SK-N-SH treated with all-trans-retinoic acid at 6 μM for 48 hours (cell line): ENCODE data around the gene RFNG.

ENCODE experiments used
- ATAC-seq: fragments of 200-7000 bp; cut with Tn5 transposase; 3 replicates; pipeline ENCODE4 v1.9.1; 2020; ENCODE audit warnings: mild to moderate bottlenecking, moderate library complexity
- ARNTL ChIP-seq: fragments of 450-650 bp; formaldehyde crosslinking; IDR thresholded peaks from 2 replicates; pipeline ENCODE4 v1.5.0; 2020; ENCODE audit warnings: low read depth, mild to moderate bottlenecking, moderate library complexity, borderline replicate concordance
- BACH2 ChIP-seq: fragments of 250-450 bp; sonication (Bioruptor Pico); IDR thresholded peaks from 2 replicates; pipeline ENCODE4 v1.9.0; 2021; ENCODE audit warnings: mild to moderate bottlenecking, borderline replicate concordance
- CREB5 ChIP-seq: fragments of 250-450 bp; sonication (Bioruptor Pico); IDR thresholded peaks from 2 replicates; pipeline ENCODE4 v1.5.1; 2020; ENCODE audit warnings: low read depth, mild to moderate bottlenecking, moderate library complexity
- CSDC2 ChIP-seq: fragments of 250-450 bp; sonication (Bioruptor Pico); IDR thresholded peaks from 2 replicates; pipeline ENCODE4 v1.5.0; 2020; ENCODE audit warnings: mild to moderate bottlenecking, moderate library complexity
- CSRNP3 ChIP-seq: fragments of 250-450 bp; sonication (Bioruptor Pico); IDR thresholded peaks from 2 replicates; pipeline ENCODE4 v1.5.1; 2021; ENCODE audit warnings: mild to moderate bottlenecking, moderate library complexity
- ESRRG ChIP-seq: fragments of 250-450 bp; sonication (Bioruptor Pico); IDR thresholded peaks from 2 replicates; pipeline ENCODE4 v1.6.1; 2021; ENCODE audit warnings: mild to moderate bottlenecking
- ISL1 ChIP-seq: fragments of 250-450 bp; sonication (Bioruptor Pico); IDR thresholded peaks from 2 replicates; pipeline ENCODE4 v2.1.2; 2022; ENCODE audit warnings: mild to moderate bottlenecking, moderate library complexity
- OSR1 ChIP-seq: fragments of 250-450 bp; sonication (Bioruptor Pico); IDR thresholded peaks from 2 replicates; pipeline ENCODE4 v1.8.0; 2022; ENCODE audit warnings: moderate library complexity, mild to moderate bottlenecking, inconsistent platforms
- PATZ1 ChIP-seq: fragments of 250-450 bp; sonication (Bioruptor Pico); IDR thresholded peaks from 2 replicates; pipeline ENCODE4 v1.8.0; 2020; ENCODE audit warnings: mild to moderate bottlenecking, moderate library complexity, borderline replicate concordance
- POU6F1 ChIP-seq: fragments of 250-450 bp; sonication (Bioruptor Pico); IDR thresholded peaks from 2 replicates; pipeline ENCODE4 v1.8.0; 2021; ENCODE audit warnings: low read depth, mild to moderate bottlenecking, moderate library complexity, borderline replicate concordance
- RARB ChIP-seq: fragments of 250-450 bp; sonication (Bioruptor Pico); IDR thresholded peaks from 2 replicates; pipeline ENCODE4 v1.8.0; 2021; ENCODE audit warnings: mild to moderate bottlenecking, moderate library complexity
- SNAI2 ChIP-seq: fragments of 250-450 bp; sonication (Bioruptor Pico); IDR thresholded peaks from 2 replicates; pipeline ENCODE4 v1.5.0; 2020; ENCODE audit warnings: mild to moderate bottlenecking, moderate library complexity
- TOX ChIP-seq: fragments of 250-450 bp; sonication (Bioruptor Pico); IDR thresholded peaks from 2 replicates; pipeline ENCODE4 v1.8.0; 2021; ENCODE audit warnings: mild to moderate bottlenecking, moderate library complexity, borderline replicate concordance
- TSHZ2 ChIP-seq: fragments of 250-450 bp; sonication (Bioruptor Pico); IDR thresholded peaks from 2 replicates; pipeline ENCODE4 v1.5.0; 2020; ENCODE audit warnings: mild to moderate bottlenecking, moderate library complexity
- ZC3H10 ChIP-seq: fragments of 250-450 bp; sonication (Bioruptor Pico); IDR thresholded peaks from 2 replicates; pipeline ENCODE4 v1.5.1; 2021; ENCODE audit warnings: mild to moderate bottlenecking, moderate library complexity
- ZFP3 ChIP-seq: fragments of 250-450 bp; sonication (Bioruptor Pico); IDR thresholded peaks from 2 replicates; pipeline ENCODE4 v1.5.0; 2020; ENCODE audit warnings: mild to moderate bottlenecking, moderate library complexity
- ZFP30 ChIP-seq: fragments of 450-650 bp; formaldehyde crosslinking; IDR thresholded peaks from 2 replicates; pipeline ENCODE4 v1.5.0; 2022; ENCODE audit warnings: mild to moderate bottlenecking, moderate library complexity
- ZNF565 ChIP-seq: fragments of 450-650 bp; formaldehyde crosslinking; conservative IDR thresholded peaks from 2 replicates; pipeline ENCODE4 v1.5.0; 2020; ENCODE audit warnings: low read depth, mild to moderate bottlenecking, moderate library complexity
- ZNF70 ChIP-seq: fragments of 450-650 bp; formaldehyde crosslinking; IDR thresholded peaks from 2 replicates; pipeline ENCODE4 v1.5.0; 2020; ENCODE audit warnings: mild to moderate bottlenecking, moderate library complexity
- ZNF8 ChIP-seq: fragments of 450-650 bp; formaldehyde crosslinking; IDR thresholded peaks from 2 replicates; pipeline ENCODE4 v1.5.0; 2020; ENCODE audit warnings: mild to moderate bottlenecking, moderate library complexity

Gene RFNG

GRCh38 chr17:82062076-82062983 lies 10.7 kb upstream of the RFNG start:
- no peak for ATAC-seq
- TF ChIP-seq BACH2 (CRISPR knock-in tag) (no peak), CSRNP3 (no peak), ZNF8 (CRISPR knock-in tag) (no peak), ZC3H10 (CRISPR knock-in tag) (no peak), ISL1 (no peak), PATZ1 (CRISPR knock-in tag) (no peak), ZNF565 (CRISPR knock-in tag) (no peak), CREB5 (CRISPR knock-in tag) (no peak), RARB (CRISPR knock-in tag) (no peak), ARNTL (CRISPR knock-in tag) (no peak), CSDC2 (no peak), POU6F1 (CRISPR knock-in tag) (no peak), TSHZ2 (no peak), OSR1 (CRISPR knock-in tag) (no peak), SNAI2 (CRISPR knock-in tag) (no peak), TOX (no peak)

- TF ChIP-seq ZFP3 (CRISPR knock-in tag) (no peak), CREB5 (CRISPR knock-in tag) (no peak), ZNF70 (CRISPR knock-in tag) (no peak), TOX (no peak), ESRRG (no peak), ZFP30 (CRISPR knock-in tag) (no peak), ARNTL (CRISPR knock-in tag) (no peak), ZC3H10 (CRISPR knock-in tag) (no peak), POU6F1 (CRISPR knock-in tag) (no peak), PATZ1 (CRISPR knock-in tag) (no peak), ZNF8 (CRISPR knock-in tag) (no peak)
- no peak for ATAC-seq
Observed at GRCh38 chr17:82061047-82061925, 9.7 kb upstream of the RFNG start.
